Frontal cortex (tissue), 4 donors: Measurements from ENCODE around the gene GJB5. TPM values are rescaled to one million over a fixed set of nuclear protein-coding genes. Genes with fewer than 3 reads are reported as not detected.
"Not testable (repeated sequence)": the region's sequence is repeated elsewhere in the genome, so short reads cannot be mapped to it uniquely, and the experiment has no call there.

ENCODE experiments used
- DNase-seq, 2 donors: peaks; one replicate each; pipeline ENCODE4 v3.0.0; 2012; ENCODE audit warnings: low spot score in 2 of 2
- FAIRE-seq: peaks from 2 replicates; lab custom pipeline; 2012; peaks lifted over from hg19 to GRCh38; lab: Jason Lieb, UNC
- total RNA-seq: library from RNA; depleted of rRNA; stranded (reverse); fragments of >200 nt; gene quantifications from one replicate; pipeline ENCODE4 v1.2.3, GENCODE V29; 2014
- donor health status: control.
- donor health status: control.
- donor health status: control.

The GJB5 gene
- total RNA-seq = not detected

GRCh38 chr1:34754964-34755637 is at the start of gene GJB5:
Gene GJB5, plus strand, starts transcription at chr1:34755047. Its CDS starts 2,284 bp downstream, at chr1:34757331.
- FAIRE-seq = no peak
- no peak for DNase-seq

GRCh38 chr1:34705077-34705476 is 49.8 kb upstream of the GJB5 start:
- DNase-seq = no peak
- FAIRE-seq = no peak

GRCh38 chr1:34708106-34708505 is 46.7 kb upstream of the GJB5 start:
- no peak for DNase-seq
- FAIRE-seq = no peak

- DNase-seq = no peak
Observed at GRCh38 chr1:34709547-34709946, 45.3 kb upstream of the GJB5 start.

GRCh38 chr1:34710812-34711211 is 44.0 kb upstream of the GJB5 start:
- DNase-seq (no peak), FAIRE-seq (no peak)

More at GRCh38 chr1:34709547-34709946, 45.3 kb upstream of the GJB5 start:
- no peak for FAIRE-seq

DNA sequence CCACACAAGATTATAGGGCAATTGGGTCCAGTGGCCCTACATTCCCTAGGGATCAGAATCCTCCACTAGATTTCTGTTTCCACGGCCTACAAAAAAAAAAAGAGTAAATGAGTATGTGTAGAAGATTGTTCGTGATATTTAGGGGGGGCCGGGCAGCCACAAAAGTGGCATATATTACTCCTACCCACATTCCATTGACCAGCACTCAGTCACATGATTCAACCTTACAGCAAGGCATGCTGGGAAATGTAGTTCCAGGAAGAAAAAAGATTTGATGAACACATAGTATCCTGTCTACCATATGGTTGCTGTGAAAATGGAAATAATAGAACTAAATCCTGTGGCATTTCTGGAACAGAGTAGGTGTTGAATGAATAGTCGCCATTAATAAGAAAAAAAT is 43.4 kb upstream of the GJB5 start:
- DNase-seq = no peak
- FAIRE-seq = no peak

GRCh38 chr1:34712007-34712688 is 42.7 kb upstream of the GJB5 start:
- DNase-seq (no peak), FAIRE-seq (no peak)

GRCh38 chr1:34713443-34713842 is 41.4 kb upstream of the GJB5 start:
- DNase-seq (no peak), FAIRE-seq (no peak)

- DNase-seq = no peak
- no peak for FAIRE-seq
Observed at GRCh38 chr1:34714386-34714785, 40.5 kb upstream of the GJB5 start.

DNA sequence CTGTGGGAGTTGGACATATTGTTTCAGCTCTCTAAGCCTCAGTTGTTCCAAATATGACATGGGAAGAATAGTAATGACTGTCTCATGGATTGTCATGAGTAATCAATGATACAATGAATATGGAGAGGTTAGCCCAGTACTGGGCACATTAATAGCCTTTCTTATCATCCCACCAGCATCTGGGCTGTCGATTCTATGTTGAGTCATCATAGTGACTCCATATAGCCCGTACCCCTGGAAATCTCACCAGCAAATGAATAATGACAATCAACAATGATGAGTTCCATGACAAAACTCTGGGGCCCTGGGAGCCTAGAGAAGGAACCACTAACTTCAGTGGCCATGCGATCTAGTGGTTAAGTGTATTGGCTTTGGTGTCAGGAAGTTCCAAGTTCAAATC is 39.7 kb upstream of the GJB5 start:
- FAIRE-seq = no peak
- DNase-seq = no peak

- DNase-seq (no peak), FAIRE-seq (no peak)
Observed at GRCh38 chr1:34721241-34721640, 33.6 kb upstream of the GJB5 start.

DNA sequence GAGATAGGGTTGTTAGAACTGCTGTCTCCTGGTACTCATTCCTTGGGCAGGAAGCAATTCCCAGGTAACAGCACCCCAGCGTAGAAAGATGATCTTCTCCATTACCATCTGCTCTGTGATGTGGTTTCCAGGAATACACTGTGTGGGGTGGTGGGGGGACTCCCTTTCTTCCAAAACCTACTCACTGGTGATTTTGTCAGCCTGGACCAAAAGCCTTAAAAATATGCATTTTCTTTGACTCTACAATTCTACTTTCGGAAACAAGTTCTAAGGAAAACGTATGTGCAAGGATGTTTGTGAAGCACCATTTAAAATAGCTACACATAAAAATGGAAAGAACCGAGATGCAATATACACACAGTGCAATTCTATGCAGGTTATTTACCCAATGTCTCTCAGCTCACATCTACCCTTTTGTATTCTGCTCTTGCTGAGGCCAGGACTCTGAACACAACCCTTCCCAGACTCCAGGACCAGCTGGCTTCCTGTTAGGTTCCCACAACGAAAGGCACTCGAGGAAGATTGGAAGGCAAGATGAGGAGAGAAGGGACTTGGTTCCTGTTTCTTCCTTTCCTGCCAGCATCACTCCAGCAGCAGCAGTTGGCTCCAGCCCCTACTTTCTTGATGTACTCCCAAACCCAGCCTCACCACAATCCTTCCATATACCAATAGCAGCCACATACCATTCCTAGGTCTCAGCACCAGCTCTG is 33.0 kb upstream of the GJB5 start:
- FAIRE-seq (no peak), DNase-seq (no peak)

DNA sequence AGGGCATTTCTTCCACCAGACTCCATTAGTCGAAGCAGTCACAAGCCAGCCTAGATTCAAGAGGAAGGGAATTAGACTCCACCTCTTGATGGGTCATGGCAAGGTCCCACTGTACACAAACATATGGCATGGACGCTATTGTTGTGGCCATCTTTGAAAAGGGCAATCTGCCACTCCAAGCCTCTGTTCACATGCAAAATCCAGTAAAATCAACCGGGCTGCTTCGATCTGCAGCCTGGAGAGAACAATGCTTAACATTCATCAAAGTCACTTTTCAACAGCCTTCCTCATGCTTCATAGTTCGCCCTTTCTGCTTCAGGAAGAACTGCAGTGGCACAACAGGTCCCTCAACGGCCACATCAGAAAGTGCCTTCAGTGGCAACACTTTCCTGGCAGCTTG is 28.0 kb upstream of the GJB5 start:
- FAIRE-seq (no peak), DNase-seq (no peak)

DNA sequence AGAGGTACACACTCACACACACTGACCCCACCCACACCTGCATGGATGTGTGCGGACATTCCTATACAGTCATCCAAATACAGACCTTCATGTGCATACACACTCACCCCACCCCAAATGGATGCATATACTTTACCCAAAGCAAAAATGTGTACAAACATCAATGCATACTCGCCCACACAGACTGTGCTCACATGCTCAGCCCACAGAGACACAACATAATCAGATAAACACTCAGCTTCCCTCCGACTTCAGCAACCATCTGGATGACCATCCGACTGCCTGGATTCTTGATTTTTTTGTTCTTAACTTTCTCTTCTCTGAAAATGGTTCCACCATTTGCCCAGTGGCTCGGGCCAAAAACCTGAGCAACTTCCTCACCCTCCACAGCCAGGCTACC is 24.4 kb upstream of the GJB5 start:
- FAIRE-seq = no peak
- DNase-seq = no peak

DNA sequence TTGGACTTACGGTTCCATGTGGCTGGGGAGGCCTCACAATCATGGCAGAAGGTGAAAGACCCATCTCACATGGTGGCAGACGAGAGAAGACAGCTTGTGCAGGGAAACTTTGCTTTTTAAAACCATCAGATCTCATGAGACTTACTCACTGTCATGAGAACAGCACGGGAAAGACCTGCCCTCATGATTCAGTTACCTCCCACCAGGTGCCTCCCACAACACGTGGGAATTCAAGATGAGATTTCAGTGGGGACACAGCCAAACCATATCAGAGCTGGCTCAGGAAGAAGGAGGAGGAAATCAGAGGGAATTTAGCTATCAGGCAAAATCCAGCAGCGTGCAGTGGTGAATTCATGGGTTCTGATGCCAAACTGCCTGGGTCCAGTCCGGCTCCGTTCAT is 22.0 kb upstream of the GJB5 start:
- FAIRE-seq, DNase-seq: not testable (repeated sequence)

DNA sequence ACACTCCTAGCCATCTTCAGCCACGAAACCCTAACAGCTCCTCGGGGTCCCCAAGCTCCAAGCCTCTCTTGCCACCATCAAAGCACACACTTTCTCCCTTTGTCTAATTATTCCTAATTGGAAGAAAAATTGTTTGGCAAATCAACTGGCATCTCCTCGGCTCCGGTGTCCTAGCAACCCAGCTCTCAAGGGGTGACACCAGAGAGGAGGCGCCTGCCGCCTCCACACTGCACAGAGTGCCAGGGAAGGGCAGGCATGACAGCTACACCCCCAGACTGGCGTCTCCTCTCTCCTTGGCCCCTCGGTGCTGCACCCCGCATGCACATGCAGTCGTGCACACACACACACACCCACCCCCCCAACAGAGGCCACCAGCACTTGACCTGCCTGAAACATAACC is 18.2 kb upstream of the GJB5 start:
- FAIRE-seq (no peak), DNase-seq (peak in 1 of 2 donors; percentile 61)

DNA sequence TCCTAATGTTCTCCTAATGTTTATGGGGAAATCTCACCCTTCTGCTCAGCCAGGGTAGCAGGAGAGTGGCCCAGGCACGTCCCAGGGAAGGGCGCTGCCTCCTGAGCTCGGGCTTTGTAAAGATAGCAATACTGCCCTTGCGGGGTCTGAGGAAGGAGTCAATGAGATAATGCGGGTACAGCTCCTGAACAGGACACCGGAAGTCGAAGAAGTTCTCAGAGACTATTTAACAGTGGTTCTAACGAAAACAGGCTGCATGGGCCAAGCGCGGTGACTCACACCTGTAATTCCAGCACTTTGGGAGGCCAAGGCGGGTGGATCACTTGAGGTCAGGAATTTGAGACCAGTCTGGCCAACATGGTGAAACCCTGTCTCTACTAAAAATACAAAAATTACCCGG is 17.6 kb upstream of the GJB5 start:
- not testable (repeated sequence) for DNase-seq, FAIRE-seq

DNA sequence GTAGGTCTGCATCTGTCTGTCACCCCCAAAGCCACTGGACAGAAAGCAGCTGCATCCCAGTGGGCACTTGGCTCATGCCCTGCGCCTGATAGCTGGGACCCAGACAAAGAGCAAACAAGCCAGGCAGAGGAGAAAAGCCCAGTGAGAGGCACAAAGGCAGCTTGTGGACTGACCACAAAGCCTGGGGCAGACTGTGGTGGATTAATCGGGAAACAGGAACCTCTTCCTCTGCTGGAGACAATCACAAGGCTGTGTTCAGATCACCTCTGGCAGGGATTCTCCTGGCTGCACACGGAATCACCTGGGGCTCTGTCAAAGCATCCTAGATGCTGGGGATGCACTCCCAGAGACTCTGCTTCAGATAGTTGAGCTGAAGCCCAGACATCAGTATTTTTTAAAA is 15.2 kb upstream of the GJB5 start:
- DNase-seq (no peak), FAIRE-seq (no peak)

DNA sequence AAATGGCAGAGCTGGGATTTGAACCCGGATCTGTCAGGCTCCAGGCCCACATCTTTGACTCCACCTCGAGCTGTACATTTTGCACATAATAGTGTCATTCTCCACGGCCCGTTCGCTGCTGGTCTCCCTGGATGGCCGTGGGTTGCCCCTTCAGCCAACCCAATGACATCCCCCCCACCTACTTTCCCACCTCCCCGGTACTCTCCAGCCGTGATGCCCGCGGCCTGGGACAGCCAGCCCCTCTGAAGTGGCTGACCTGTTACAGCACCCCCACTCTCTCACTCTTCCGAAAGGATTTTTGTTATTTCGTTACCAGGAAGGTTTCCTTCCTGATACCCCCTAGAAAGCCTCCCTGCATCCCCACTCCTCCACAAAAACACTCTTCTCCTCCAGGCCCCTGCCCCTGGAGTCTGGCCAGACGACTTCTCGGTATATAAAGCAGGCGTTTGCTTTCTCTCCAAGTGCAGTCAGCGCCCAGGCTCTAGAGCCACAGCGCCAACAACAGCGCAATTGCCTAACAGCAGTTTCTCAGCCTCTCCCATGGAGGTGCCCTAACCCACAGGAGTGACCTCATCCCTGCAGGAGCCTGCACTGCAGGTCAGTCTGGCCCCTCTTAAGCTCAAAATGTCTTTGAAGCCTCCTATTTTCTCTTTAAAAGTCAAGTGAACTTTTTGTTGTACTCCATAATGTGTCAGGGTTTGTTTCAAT is 14.5 kb upstream of the GJB5 start:
- no peak for DNase-seq
- no peak for FAIRE-seq

DNA sequence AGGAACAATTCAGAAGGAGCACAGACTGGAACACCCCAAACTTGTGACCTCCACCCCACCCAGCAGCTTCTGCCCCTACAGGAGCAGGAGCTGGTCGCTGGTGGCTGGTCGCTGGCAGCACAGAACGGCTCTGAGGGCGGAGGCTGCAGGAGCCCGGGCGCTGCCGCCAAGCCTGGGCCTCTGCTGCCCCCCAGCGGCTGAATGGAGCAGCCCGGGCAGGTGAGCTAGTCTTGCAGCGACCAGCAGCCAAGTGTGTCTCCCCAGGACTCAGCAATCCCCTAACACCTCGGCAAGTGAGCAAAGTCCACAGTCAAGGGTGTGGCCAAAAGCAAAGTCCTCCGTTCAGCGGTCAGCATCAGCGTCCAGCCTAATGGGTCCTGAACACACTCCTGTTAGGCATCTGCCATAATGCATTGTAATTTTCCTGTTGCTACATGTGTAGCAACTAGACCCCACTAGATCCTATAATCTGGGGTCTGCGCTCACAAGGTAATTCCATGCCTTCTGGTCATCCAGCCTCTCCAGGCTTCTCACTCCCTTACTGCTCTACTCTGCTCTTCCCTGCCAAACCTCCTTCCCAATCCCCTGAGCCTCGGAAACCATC is 12.1 kb upstream of the GJB5 start:
- DNase-seq (peak; percentile 56 to 83), FAIRE-seq (no peak)
